ENCODE measurements around the gene PPP1R16B. TPM values are rescaled to one million over a fixed set of nuclear protein-coding genes. Genes with fewer than 3 reads are reported as not detected.
A peak's percentile ranks its signal among the peaks of the same experiment; 100 is the strongest.

The PPP1R16B gene
- total and polyA plus RNA-seq, 2 of the 8 experiments (the other 6 are each of a cell fraction or from before 2014, with no cell fraction given) = 2.6 to 8.9 TPM

DNA sequence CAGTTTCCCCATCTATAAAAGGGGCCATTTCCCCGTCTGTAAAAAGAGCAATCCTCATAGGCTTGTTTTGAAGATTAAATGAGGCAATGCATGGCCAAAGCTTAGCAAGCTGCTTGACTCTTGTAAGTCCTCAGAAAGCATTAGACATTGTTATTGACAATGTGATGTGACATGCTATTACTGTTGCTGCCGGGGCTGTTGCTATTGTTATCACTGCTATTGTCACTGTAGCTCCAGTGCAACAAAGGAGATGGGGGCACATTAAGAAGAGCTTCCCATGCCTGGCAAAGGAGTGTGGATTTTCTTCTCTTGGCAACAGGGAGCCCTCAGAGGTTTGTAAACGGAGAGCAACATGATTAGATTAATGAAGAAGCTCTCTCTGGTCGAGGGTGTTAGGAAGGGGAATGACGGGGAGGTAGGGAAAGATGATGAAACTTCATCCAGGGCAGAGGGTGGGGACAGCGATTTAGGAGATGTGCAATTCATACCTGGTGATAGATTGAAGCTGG, 87.6 kb downstream of the PPP1R16B start:
- Histone ChIP-seq H3K23me2 (ENCODE audit: low read depth, low read length) (no peaks in the 10 kb centered on the region; the same call in 1 of the 2 replicates), H3K9ac (replicated peaks in 1 of 4; ENCODE audit: extremely low read depth in 1 of 4, low read depth in 3 of 4, low read length in 3 of 4) (no peak overlapping the region), H2BK120ac (replicated peaks; ENCODE audit: low read depth, low read length) (no peak overlapping the region), H3K27ac (ENCODE audit: low read depth, low read length) (no peak overlapping the region), H3K18ac (ENCODE audit: extremely low read depth, low read length) (0 out of 2 replicates have a peak overlapping the region, but pooled peaks have one; percentile 51), H3K79me1 (ENCODE audit: low read depth, low read length) (no peaks in the 10 kb centered on the region), H3K23ac (ENCODE audit: insufficient read length) (no peak overlapping the region), H2BK15ac (ENCODE audit: low read length) (no peak overlapping the region), H4K5ac (ENCODE audit: insufficient read length, low read depth, low read length) (no peak overlapping the region), H4K91ac (replicated peaks; ENCODE audit: insufficient read length, low read length) (no peak overlapping the region), H3K27me3 (replicated peaks in 1 of 4; ENCODE audit: control insufficient read depth in 3 of 4, extremely low read depth in 1 of 4, insufficient read depth in 3 of 4, low read length in 3 of 4) (no peaks in the 10 kb centered on the region; a peak in 1 of 7 replicates), H3K36me3 (ENCODE audit: control insufficient read depth in 2 of 4, insufficient read depth in 4 of 4, low read length in 3 of 4) (no peaks in the 10 kb centered on the region), H2BK20ac (ENCODE audit: low read length) (no peak overlapping the region), H4K8ac (ENCODE audit: extremely low read depth, insufficient read depth, low read length) (no peak overlapping the region), H3K56ac (replicated peaks; ENCODE audit: insufficient read length, low read depth, low read length) (no peak overlapping the region), H3K9me3 (ENCODE audit: insufficient read depth in 2 of 2, low read depth in 1 of 2, low read length in 1 of 2) (no peaks in the 10 kb centered on the region), H2BK12ac (ENCODE audit: low read depth, low read length) (no peak overlapping the region), H2AFZ (ENCODE audit: low read length) (no peak overlapping the region), H3K4me2 (ENCODE audit: insufficient read depth in 1 of 2, low read depth in 2 of 2, low read length in 2 of 2) (peak overlapping the region in 1 of 2 experiments; percentile 67; a peak in 1 of 4 replicates), H3K4ac (replicated peaks; ENCODE audit: insufficient read length, low read depth, low read length) (no peak overlapping the region), H3K79me2 (ENCODE audit: control insufficient read depth in 1 of 2, insufficient read depth in 2 of 2, low read length in 2 of 2) (no peaks in the 10 kb centered on the region), H4K20me1 (replicated peaks in 1 of 2; ENCODE audit: control insufficient read depth in 1 of 2, insufficient read depth in 2 of 2, low read length in 2 of 2) (peaks cover 0 to 2% of the 10 kb centered on the region in 2 experiments), H2BK5ac (ENCODE audit: low read depth, low read length) (no peak overlapping the region), H3K4me1 (replicated peaks in 1 of 4; ENCODE audit: control insufficient read depth in 3 of 4, insufficient read depth in 4 of 4, low read length in 3 of 4) (peaks cover 3 to 10% (median 4%) of the 10 kb centered on the region in 4 experiments; a peak in 4 of 7 replicates), H3K14ac (ENCODE audit: insufficient read length) (no peak overlapping the region), H3K4me3 (ENCODE audit: extremely low read depth in 1 of 4, insufficient read depth in 2 of 4, low read depth in 3 of 4, low read length in 4 of 4) (peak overlapping the region in 1 of 4 experiments; percentile 6; a peak in 1 of 8 replicates), H2AK5ac (ENCODE audit: low read depth, low read length) (no peak overlapping the region)
- POLR2A ChIA-PET (ENCODE audit: partially characterized antibody) = interaction anchor here (0.8 to 1.9 kb wide), 6 partner anchors 10 to 141 kb away, joined by 3 to 5 read pairs (median 3); partner anchors contain the start of gene PPP1R16B
- WGBS, 2 experiments (ENCODE audit: extremely low coverage in 1 of 2, insufficient coverage in 1 of 2, insufficient read length in 1 of 2, insufficient replicate concordance in 2 of 2, low coverage in 1 of 2, low lambda C conversion rate in 2 of 2, missing lambda C conversion rate in 1 of 2) = 68% methylated on average over 6 of the region's 6 CpGs; no CpG with 5 or more reads in 1 of the 2 experiments
- CTCF ChIA-PET (ENCODE audit: partially characterized antibody) = interaction anchor here (0.6 to 5.7 kb wide), 38 partner anchors 8 to 251 kb away, joined by 3 to 79 read pairs (median 4); partner anchors contain the start of genes ACTR5, FAM83D and PPP1R16B
- FAIRE-seq (no peak), DNase-seq (ENCODE audit: low read depth in 1 of 2, low spot score in 2 of 2) (no peak)
- TF ChIP-seq MAFK (IDR thresholded peaks at IDR 0.05; ENCODE audit: low read depth, low read length) (no peak), RXRA (IDR thresholded peaks at IDR 0.05; ENCODE audit: insufficient read depth, low read depth, low read length) (no peak), KDM4A (IDR thresholded peaks at IDR 0.05; ENCODE audit: low read depth, low read length, severe bottlenecking) (no peak), RFX5 (IDR thresholded peaks at IDR 0.05; ENCODE audit: borderline replicate concordance, low read depth, low read length) (no peak), SUZ12 (IDR thresholded peaks at IDR 0.05; ENCODE audit: low read length) (no peak), SP2 (IDR thresholded peaks at IDR 0.05; ENCODE audit: low read length) (no peak), TEAD4 (IDR thresholded peaks at IDR 0.05; ENCODE audit: low read depth, low read length) (no peak), PHF8 (conservative IDR thresholded peaks at IDR 0.05; ENCODE audit: low read depth, low read length) (no peak), JUND (IDR thresholded peaks at IDR 0.05; ENCODE audit: low read length) (no peak), RNF2 (IDR thresholded peaks at IDR 0.05; ENCODE audit: borderline replicate concordance, low read depth, low read length, missing control alignments, poor library complexity, severe bottlenecking) (no peak), SP1 (IDR thresholded peaks at IDR 0.05; ENCODE audit: low read depth, low read length) (no peak)
- TF ChIP-seq, protein P1, sequence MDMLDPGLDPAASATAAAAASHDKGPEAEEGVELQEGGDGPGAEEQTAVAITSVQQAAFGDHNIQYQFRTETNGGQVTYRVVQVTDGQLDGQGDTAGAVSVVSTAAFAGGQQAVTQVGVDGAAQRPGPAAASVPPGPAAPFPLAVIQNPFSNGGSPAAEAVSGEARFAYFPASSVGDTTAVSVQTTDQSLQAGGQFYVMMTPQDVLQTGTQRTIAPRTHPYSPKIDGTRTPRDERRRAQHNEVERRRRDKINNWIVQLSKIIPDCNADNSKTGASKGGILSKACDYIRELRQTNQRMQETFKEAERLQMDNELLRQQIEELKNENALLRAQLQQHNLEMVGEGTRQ (IDR thresholded peaks at IDR 0.05; ENCODE audit: low read length) = no peak
